GM19043 (cell line): ENCODE data around the gene ELOA.
"Not testable (repeated sequence)": the region's sequence is repeated elsewhere in the genome, so short reads cannot be mapped to it uniquely, and the experiment has no call there.

Experiments used
- ATAC-seq: cut with Tn5 transposase; IDR thresholded peaks from one replicate; pipeline ENCODE4 v1.9.1; 2021; ENCODE audit warnings: low read depth; ENCODE audit not compliant: unreplicated experiment

Gene ELOA

DNA sequence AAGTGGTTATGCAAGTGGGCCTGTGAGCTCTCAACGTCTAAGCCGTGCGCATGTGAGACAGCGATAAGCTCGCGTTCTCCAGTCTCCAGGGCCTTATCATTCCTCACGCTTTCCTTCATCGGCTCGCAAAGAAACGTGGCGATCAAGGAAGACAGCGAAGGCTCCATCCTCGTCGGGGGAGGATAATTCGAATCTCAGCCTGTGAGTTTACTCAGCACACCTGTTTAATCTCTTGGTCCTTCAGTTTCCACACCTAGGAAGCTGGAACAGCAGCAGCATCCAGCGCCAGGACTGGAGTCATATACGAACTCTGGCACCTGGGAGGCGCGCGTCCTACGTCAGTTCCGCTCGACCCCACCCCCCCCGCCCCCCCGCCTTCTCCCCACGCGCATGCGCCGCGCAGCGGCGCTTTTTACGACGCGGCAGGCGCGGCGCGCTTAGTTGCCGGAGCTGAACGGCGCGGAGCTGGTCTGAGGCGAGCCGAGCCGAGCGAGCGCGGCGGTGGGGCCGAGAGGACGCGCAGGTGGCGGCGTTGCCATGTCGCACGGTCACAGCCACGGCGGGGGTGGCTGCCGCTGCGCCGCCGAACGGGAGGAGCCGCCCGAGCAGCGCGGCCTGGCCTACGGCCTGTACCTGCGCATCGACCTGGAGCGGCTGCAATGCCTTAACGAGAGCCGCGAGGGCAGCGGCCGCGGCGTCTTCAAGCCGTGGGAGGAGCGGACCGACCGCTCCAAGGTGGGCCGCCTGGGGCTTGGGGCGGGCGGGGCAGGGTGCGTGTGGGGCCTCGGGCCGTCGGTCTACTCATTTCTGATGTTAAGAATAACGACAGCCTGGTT is 34.9 kb downstream of the ELOA start, which contains the start of gene PITHD1:
Gene PITHD1 (plus strand): TSS at position 440 of the 836 bp plus-strand sequence. CDS start 98 bp downstream, at position 538.
- peak; percentile 46 for ATAC-seq

DNA sequence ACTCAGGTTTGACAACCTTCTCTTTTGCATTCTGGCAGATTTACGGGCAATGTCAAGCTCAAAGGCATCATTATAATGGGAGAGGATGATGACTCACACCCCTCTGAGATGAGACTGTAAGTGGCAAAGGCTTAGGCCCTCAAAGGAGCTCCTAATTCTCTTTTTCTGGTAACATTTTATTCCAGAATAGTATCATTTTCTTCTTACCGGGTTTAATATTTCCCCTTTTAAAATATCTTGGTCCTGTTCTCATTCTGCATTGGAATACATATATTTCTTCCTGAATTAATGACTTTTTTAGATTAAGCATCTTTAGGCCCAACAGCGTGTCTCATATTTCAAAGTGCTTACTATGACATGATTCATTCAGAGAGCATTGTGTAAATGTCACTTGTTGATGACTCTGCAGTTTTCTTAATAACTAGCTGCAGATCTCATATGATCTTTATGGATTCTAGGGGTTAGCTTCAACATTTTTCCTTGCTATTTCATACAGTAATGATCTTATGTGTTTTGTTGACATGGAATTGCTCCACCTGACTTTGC is 36.6 kb downstream of the ELOA start:
- ATAC-seq: no peak

DNA sequence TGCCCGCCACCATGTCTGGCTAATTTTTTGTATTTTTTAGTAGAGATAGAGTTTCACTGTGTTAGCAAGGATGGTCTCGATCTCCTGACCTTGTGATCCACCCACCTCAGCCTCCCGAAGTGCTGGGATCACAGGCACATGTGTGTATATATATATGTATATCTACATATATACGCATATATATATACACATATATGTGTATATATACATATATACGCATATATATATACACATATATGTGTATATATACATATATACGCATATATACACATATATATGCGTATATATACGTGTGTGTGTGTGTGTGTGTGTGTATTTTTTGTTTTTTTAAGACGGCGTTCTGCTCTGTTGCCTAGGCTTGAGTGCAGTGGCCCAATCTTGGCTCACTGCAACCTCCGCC is 39.9 kb downstream of the ELOA start:
- not testable (repeated sequence) for ATAC-seq

DNA sequence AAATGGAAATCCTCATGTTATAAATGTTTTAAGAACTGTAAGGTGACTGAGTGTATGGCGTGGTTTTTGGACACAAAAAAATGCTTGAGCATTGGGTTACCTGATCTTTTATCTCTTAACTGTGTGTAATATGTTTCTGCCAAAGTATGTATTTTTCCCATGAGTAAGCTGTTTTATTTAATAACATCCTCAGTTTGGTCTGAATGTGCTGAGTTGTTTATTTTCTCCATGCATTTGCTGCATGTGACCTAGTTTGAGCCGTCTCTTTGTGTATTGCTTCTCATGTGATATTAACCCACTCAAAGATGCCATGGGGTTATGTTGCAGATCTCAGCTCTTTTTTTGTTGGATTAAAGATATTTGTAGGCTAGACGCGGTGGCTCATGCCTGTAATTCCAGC is 41.6 kb downstream of the ELOA start:
- ATAC-seq: no peak

GRCh38 chr1:23787701-23788100 is 44.4 kb downstream of the ELOA start:
- ATAC-seq: no peak

GRCh38 chr1:23788695-23789094 is 45.4 kb downstream of the ELOA start:
- ATAC-seq: no peak

DNA sequence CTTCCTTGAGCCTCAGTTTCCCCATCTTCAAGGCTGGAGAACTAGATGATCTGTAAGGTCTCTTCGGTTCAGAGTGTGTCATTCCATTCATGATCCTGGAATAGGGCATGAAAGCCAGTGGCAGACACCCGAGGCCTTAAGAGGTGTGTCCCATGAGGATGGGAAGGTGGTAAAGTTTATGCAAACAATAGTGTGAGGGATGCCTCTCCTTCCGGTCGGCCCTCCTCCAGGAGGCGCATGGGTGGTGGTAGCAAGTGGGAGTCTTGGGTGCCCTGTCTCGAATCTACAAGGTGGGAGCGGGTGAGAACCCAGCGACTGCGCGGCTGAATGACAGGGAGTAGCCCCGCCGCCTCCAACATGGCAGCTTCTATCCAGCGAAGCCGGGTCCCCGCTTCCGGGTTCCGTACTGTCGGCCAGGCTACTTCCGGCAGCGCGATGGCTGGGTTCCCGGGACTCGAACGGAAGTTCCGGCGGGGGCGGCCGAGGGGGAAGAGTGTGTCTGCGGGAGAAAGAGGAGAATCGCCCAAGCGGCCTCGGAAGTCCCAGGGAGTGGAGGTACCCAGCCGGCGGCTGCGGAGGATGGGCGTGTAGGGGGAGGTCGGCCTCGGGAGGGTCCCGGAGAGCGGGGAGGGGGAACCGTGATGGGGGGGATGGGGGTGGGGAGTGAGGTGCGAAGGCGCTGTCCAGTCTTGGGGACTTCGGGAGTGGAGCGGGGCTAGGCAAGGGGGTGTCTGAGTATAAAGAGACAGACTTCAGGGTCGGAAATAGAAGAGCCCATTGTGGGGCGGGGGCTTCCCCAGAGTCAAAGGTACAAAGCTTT is 47.6 kb downstream of the ELOA start, which contains the start of gene LYPLA2:
Gene LYPLA2 (plus strand): TSS at position 450 of the 820 bp plus-strand sequence. CDS start 1,538 bp downstream, outside the sequence.
- peak; percentile 93 for ATAC-seq

- ATAC-seq: no peak
Measured at GRCh38 chr1:23791516-23792047, 48.3 kb downstream of the ELOA start.

GRCh38 chr1:23792151-23792945 is 49.1 kb downstream of the ELOA start:
- no peak for ATAC-seq

DNA sequence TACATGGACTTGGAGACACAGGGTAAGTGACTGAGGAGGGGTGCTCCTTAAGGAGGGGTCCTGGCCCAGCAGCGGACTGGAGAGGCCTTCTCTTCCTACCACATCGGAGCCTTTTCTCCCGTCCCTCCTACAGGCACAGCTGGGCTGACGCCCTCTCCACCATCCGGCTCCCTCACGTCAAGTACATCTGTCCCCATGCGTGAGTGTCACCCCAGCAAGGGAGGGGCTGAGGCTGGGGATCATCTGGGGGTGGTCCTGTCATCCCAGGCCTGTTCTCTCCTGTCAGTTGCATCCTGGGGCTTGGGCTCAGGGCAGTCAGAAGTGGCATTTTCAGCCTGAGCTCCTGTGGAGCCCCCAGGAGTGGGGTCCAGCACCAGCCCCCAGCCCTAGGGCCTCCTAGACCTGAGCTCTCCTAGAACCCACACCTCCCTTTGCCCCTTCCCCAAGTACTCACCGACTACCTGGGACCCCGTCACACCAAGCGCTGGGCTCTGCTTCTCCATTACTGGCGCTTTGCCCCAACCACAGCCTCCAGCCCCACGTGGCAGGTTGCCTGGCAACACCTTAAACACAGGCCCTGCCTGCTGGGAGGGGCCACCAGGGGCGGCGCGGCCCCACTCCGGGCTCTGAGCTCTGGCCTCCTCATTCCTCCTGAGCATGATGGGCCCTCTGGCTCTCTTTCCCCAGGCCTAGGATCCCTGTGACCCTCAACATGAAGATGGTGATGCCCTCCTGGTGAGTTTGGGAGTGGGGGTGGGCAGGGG is 49.9 kb downstream of the ELOA start:
- ATAC-seq: no peak

GRCh38 chr1:23793861-23794731 is 50.8 kb downstream of the ELOA start:
- ATAC-seq: no peak

GRCh38 chr1:23794732-23795182 is 51.5 kb downstream of the ELOA start:
- ATAC-seq: not testable (repeated sequence)

DNA sequence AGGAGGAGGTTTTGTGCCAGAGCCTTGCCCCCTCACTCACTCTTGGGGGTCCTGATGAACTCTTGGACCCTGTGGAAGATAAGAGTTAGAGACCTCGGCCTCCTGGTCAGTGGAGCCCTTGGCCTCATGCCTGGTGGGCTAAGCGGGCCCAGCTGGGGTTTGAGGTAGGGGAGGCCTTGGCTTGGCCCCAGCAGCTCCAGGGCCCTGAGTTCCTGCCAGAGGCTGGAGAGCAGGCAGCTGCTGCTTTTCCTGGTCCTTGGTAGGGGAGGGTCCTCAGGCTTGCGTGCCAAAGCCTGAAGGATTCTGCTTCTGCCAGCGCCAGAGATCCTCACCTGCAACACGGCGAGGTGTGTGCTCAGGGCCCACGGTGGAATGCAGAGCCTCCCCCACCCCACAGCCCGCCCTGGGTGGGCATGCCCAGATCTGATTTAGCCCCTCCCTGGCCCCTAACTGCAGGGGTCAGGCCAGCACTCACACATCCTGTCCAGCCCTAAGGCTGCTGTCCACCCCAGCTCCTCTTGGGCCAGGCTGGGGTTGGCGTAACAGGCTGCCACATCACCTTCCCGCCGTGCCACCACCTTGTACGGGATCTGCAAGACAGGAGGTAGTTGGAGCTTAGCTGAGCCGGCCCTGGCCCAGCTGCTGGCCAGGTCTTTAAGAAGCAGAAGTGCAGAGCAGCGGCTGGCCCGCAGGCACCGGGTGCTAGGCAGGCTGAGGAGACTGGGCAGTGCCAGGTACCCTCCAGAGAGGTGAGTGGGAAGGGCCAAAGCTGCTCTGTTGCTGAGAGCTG is 52.6 kb downstream of the ELOA start:
- ATAC-seq: no peak

DNA sequence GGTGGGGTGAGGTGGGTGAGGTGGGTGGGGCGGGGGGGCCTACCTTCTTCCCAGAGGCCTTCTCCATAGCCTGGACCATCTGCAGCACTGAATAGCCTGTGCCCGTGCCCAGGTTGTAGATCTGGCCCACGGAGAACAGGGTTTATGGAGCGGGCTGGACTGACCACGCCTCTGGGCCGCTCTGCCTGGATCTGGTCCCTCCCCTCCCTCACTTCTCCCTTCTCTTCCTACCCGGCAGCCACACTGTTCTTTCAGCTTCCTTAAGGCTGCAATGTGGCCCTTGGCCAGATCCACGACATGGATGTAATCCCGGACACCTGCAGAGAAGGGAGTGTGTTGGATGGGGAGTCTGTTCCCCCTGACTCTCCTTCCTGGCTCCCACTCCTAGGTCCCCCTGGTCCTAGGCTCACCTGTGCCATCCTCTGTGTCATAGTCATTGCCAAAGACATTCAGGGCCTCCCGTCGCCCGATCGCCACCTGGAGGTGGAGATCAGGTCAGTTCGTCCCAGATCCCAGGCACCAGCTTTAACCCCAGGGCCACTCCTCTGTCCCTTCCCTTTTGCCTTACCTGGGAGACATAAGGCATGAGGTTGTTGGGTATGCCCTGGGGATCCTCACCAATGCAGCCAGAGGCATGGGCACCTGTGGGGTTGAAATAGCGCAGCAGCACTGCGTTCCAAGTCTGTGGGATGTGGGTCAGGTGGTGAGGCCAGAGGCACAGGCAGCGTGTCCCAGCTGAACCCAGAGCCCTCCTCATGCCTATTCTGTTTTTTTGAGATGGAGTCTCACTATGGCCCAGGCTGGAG is 53.4 kb downstream of the ELOA start:
- no peak for ATAC-seq

- no peak for ATAC-seq
Measured at GRCh38 chr1:23797478-23798448, 54.5 kb downstream of the ELOA start.
